ENCODE measurements around the gene AOC2.
"Not testable (repeated sequence)": the region's sequence is repeated elsewhere in the genome, so short reads cannot be mapped to it uniquely, and the experiment has no call there.

The AOC2 gene

DNA sequence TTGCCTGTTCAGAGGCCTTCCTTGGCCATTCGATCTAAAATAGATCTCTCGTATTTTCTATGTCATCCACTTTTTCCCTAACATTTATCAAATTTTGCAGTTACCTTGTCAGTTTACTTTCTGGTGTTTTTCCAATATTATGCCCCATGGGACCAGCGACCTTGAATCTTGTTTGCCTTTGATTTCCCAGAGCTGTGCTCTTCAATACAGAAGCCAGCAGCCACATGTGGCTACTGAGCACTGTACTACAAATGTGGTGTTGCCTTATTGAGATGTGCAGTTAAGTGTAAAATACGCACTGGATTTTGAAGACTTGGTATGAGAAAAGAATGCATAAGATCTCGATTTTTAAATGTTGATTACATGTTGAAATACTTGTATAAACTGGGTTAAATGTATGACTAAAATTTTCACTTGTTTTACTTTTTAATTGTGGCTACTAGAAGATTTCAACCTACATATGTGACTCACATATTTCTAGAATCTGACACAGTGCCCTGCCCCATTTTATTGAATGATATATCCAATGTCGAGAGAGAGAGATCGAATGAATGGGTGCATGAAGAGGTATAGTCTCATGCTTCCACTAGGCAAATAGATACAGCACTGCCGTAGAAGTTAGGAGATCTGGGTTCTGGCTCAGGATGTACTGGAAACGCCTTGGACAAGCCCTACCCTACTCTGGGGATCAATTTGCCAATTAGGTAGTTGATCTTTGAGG is 12.0 kb upstream of the AOC2 start:
- no peak for DNase-seq (ENCODE audit: low read depth)

GRCh38 chr17:42832934-42833766 is 11.2 kb upstream of the AOC2 start, which contains the start of gene PSME3:
Gene PSME3 (plus strand): TSS chr17:42833397. CDS start chr17:42833632, 235 bp downstream.
- peak; percentile 86 for DNase-seq (ENCODE audit: low read depth)

- DNase-seq (ENCODE audit: low read depth), result no peak
These were observed 10.5 kb upstream of the AOC2 start for GRCh38 chr17:42833767-42834422.

DNA sequence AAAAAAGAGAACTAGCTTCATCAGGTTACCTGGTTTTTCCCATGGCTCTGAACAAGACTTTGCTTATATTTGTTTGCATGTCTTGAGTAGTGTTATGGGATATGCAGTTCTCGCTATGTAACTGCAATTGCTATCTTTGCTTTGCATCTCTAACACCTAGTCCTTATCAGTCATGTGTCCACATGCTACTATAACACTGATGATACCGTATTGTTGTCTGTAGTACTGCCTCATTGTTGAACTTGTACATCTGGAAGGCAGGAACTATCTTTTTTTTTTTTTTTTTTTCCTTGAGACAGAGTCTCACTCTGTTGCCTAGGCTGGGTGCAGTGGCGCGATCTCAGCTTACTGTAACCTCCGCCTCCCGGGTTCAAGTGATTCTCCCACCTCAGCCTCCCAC is 8.6 kb upstream of the AOC2 start:
- no peak for DNase-seq (ENCODE audit: low read depth)

GRCh38 chr17:42841975-42842685 is 2.2 kb upstream of the AOC2 start:
- no peak for DNase-seq (ENCODE audit: low read depth)

- no peak for DNase-seq (ENCODE audit: low read depth)
These were observed 934 bp upstream of the AOC2 start for GRCh38 chr17:42843358-42843934.

- DNase-seq (ENCODE audit: low read depth), result no peak
These were observed 578 bp downstream of the AOC2 start for GRCh38 chr17:42844761-42845555.

- DNase-seq (ENCODE audit: low read depth), result no peak
These were observed 1.2 kb downstream of the AOC2 start for GRCh38 chr17:42845556-42845917.

GRCh38 chr17:42845918-42846593 is 1.7 kb downstream of the AOC2 start:
- DNase-seq (ENCODE audit: low read depth), result no peak

- DNase-seq (ENCODE audit: low read depth), result no peak
These were observed 2.4 kb downstream of the AOC2 start for GRCh38 chr17:42846594-42847280.

DNA sequence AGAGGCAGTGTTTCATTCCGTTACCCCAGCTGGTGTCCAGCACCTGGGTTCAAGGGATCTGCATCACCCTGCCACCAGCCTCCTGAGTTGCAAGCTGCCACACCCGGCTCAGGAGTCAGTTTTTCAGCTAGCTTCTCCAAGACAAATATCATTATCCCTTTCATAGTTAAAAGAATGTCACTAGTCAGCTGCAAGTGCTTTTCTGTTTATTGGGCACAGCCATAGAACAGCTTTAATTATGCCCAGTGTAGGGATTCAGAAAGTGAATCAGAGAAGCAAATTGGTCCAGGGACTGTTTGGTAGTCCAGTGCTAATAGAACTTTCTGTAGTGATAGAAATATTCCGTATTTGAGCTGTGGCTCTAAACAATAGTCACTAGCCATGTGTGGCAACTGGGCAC is 3.7 kb downstream of the AOC2 start:
- DNase-seq (ENCODE audit: low read depth), result no peak

GRCh38 chr17:42849031-42849430 is 4.7 kb downstream of the AOC2 start:
- DNase-seq (ENCODE audit: low read depth), result no peak

DNA sequence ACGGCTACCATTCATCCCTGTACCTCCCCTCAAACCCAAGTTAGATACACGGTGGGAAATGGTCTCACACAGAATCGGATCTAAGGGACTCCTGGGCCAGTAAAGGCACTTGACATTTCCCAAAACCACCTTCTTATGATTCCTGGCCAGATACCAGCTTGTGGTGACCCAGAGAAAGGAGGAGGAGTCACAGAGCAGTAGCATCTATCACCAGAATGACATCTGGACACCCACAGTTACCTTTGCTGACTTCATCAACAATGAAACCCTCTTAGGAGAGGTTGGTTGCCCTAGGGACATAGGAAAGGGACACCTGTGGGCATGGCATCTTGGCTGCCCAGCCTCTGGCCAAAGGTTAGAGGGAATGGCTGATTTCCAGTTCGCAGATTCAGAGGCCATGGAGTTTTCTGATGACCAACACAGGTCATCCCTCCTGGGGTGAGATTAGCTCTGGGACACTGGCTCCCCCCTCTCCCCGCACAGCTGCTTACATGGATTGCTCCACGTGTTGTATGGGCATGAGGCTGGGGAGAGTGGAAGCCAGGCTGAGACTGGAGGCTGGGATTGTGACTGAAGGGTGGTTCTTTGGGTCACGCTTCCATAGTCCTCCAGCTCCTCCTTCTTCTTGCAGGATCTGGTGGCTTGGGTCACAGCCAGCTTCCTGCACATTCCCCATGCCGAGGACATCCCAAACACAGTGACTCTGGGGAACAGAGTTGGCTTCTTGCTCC is 5.2 kb downstream of the AOC2 start:
- no peak for DNase-seq (ENCODE audit: low read depth)

GRCh38 chr17:42850954-42851353 is 6.6 kb downstream of the AOC2 start, which contains the start of gene AOC3:
Gene AOC3 (plus strand): TSS chr17:42851199. CDS start chr17:42851344, 145 bp downstream.
- no peak for DNase-seq (ENCODE audit: low read depth)

- DNase-seq (ENCODE audit: low read depth), result not testable (repeated sequence)
These were observed 7.2 kb downstream of the AOC2 start for GRCh38 chr17:42851371-42852240.

DNA sequence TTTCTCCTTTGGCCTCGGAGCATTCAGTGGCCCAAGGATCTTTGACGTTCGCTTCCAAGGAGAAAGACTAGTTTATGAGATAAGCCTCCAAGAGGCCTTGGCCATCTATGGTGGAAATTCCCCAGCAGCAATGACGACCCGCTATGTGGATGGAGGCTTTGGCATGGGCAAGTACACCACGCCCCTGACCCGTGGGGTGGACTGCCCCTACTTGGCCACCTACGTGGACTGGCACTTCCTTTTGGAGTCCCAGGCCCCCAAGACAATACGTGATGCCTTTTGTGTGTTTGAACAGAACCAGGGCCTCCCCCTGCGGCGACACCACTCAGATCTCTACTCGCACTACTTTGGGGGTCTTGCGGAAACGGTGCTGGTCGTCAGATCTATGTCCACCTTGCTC is 8.0 kb downstream of the AOC2 start:
- DNase-seq (ENCODE audit: low read depth), result no peak

- DNase-seq (ENCODE audit: low read depth), result no peak
These were observed 8.6 kb downstream of the AOC2 start for GRCh38 chr17:42853004-42853403.

- no peak for DNase-seq (ENCODE audit: low read depth)
These were observed 9.2 kb downstream of the AOC2 start for GRCh38 chr17:42853597-42853967.

Measured in stimulated activated CD8-positive, alpha-beta memory T cell treated with anti-CD3 and anti-CD28 coated beads, Interleukin-12 subunit alpha, Interleukin-12 subunit beta, amount 100 ng/mL, for 4 hours (primary cell).